GM12872 (cell line): Measurements from ENCODE around the gene CC2D1B.

ENCODE experiments used
- TF ChIP-seq, protein P1 (sequence below): IDR thresholded peaks from 3 replicates; pipeline ENCODE4 v1.5.1; 2011; ENCODE audit warnings: low read depth, mild to moderate bottlenecking, low read length, moderate library complexity; ENCODE audit not compliant: insufficient read depth

CC2D1B gene

GRCh38 chr1:52345252-52345651 lies 20.8 kb downstream of the CC2D1B start:
- TF ChIP-seq, protein P1, sequence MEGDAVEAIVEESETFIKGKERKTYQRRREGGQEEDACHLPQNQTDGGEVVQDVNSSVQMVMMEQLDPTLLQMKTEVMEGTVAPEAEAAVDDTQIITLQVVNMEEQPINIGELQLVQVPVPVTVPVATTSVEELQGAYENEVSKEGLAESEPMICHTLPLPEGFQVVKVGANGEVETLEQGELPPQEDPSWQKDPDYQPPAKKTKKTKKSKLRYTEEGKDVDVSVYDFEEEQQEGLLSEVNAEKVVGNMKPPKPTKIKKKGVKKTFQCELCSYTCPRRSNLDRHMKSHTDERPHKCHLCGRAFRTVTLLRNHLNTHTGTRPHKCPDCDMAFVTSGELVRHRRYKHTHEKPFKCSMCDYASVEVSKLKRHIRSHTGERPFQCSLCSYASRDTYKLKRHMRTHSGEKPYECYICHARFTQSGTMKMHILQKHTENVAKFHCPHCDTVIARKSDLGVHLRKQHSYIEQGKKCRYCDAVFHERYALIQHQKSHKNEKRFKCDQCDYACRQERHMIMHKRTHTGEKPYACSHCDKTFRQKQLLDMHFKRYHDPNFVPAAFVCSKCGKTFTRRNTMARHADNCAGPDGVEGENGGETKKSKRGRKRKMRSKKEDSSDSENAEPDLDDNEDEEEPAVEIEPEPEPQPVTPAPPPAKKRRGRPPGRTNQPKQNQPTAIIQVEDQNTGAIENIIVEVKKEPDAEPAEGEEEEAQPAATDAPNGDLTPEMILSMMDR, result no peak

- TF ChIP-seq, protein P1, result no peak
Observed at GRCh38 chr1:52343979-52344378, 22.0 kb downstream of the CC2D1B start.

DNA sequence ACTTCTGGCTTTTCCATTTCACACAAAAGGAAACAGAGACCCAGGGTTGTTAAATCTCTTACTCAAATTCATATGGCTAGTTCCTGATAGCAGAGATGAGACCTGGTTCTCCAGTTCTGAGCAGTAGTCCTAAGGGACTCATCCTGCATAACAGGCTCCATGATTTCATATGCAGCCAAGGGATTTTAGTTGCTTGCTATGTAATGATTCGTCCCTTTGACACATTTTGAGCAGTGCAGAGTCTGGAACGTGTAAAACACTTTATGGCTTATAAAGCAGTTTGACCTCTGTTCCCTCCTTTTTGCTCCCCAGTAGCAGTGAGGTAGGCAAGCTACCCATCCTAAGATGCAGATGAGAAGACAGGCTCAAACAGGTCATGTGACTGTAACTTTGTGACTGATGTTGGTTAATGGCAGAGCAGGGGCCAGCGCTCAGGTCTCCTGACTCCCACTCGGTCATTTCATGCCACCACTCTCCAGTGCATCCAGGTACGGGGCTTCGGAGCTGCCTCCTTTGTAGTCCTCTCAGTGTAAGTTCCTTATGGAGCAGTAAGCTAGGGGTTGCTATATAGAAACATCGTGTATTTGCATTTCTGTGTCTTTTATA lies 24.2 kb downstream of the CC2D1B start:
- TF ChIP-seq, protein P1, result no peak

GRCh38 chr1:52337439-52337838 lies 28.6 kb downstream of the CC2D1B start:
- TF ChIP-seq, protein P1, result no peak

DNA sequence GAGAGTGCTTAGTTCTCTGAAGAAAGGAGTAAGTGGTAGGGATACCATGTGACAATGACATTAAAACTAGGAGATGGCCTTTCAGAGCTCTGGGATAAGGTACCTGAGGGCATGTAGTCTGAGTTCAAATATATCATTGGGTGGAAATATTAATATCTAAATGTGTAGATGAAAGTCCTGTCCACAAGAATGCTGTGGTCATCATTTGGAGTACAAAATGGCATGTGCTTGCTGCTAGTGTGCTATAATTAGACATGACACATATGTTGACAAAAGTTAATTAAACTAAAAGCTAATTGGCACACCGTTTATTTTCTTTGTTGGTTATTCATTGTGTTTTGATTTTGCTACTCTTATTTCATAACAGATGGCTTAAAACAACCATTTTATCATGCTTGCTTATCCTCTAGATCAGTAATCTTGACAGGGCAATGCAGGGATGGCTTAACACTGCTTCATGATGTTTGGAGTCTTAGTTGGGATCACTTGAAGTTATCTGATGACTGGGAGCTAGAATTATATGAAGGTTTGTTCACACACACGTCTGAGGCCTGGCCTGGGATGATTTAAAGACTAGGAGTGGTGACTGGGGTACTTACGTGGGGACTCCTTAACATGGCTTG lies 31.0 kb downstream of the CC2D1B start:
- TF ChIP-seq, protein P1, result no peak

- TF ChIP-seq, protein P1, result no peak
Observed at GRCh38 chr1:52332411-52332810, 33.6 kb downstream of the CC2D1B start.

DNA sequence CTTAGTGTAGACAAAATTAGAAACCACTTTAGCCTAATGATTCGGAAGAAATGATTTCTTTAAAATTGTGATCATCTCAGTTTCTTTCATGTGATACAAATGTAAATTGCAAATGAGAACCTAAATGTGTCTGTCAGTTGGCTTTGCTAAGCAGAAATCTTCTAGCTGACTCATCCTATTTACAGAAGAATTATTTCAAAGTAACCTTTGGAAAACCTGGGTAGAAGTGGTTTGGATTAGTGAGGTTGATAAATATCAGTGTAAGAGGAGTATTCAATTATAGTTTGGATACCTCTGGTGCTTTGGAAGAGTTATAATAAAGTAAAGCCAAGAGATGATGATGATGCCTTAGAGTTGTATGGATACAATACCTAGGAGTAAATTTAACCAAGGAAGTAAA lies 37.4 kb downstream of the CC2D1B start:
- TF ChIP-seq, protein P1, result no peak

DNA sequence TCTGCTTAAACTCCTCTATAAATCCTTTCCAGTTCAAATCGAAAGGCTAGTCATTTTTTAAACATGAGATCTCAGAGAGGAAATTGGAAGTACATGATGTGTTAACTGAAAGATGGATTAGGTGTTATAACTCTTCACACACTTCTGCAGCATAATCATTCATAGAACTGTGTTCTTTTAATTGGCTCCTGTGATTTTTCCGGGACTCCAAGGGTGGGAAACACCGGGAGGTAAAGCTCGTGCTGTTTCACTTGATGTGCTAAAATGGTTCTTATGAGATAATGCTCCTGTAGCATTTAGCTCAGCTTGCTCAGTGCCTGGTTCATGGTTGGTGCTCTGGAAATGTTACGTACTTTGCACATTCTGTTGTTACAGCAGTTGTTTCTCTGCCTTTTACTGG lies 40.2 kb downstream of the CC2D1B start:
- TF ChIP-seq, protein P1, result no peak
